HG03521 (cell line): Measurements from ENCODE around the gene BBS1.
A peak's percentile ranks its signal among the peaks of the same experiment; 100 is the strongest.

ENCODE experiments used
- ATAC-seq: cut with Tn5 transposase; IDR thresholded peaks from one replicate; pipeline ENCODE4 v1.9.1; 2021; ENCODE audit warnings: mild to moderate bottlenecking, moderate library complexity; ENCODE audit not compliant: unreplicated experiment

BBS1 gene

GRCh38 chr11:66548774-66549630 lies 38.6 kb downstream of the BBS1 start:
- ATAC-seq: no peak

GRCh38 chr11:66549696-66550095 lies 39.3 kb downstream of the BBS1 start:
- no peak for ATAC-seq

DNA sequence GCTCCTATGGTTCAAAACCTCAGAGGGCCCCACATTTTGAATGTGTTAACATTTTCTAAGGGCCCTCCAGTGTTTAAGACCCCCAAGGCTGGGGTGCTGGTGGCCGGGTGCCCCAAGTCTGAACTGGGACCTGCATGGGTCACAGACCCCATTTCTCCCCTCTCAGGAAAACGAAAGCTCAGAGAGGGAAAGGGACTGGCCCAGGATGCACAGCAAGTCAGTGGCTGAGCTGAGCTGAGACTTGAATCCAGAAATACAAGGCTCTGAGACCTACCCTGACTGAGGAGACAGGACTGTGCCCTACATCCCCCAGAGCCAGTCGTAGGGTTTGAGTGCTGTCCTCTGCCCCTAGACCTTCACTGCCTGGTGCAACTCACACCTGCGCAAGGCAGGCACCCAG lies 40.5 kb downstream of the BBS1 start:
- ATAC-seq: no peak

DNA sequence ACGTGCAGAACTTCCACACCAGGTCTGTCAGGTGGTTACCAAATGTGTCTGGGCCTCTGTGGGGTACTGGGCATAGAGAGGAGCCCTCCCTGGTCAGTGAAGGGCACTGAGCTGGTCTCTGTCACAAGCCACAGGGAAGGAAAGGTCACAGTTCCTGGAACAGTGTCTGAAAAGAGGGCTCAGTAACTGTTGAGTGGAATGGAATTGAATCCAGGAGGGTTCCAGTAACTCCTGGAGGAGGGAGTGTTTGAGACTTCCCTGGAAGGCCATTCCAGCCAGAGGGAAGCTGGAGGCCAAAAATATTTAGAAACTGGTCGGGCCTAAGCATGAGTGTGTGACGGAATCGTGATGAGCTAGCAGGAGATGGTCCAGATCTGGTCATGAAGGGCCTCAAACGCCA lies 44.2 kb downstream of the BBS1 start:
- ATAC-seq: no peak

DNA sequence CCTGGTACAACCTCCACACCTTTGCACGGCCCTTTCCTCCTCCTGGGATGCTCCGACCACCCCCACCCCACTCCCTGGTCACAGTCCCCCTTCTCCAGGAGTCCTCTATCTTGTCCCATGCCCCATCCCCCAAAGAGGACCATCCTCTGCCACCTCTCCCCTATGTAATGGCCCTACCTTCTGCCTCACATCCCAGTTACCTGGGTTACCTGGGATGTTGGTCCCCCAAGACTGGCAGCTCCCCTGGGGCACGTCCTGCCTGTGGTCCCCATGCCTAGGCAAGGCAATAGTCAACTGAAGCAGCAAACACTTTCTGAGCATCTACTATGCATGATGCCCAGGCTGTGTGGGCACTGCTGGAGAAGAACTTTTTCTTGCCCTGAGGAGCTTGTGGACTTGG lies 45.0 kb downstream of the BBS1 start:
- no peak for ATAC-seq

GRCh38 chr11:66556086-66556485 lies 45.7 kb downstream of the BBS1 start:
- ATAC-seq: no peak

DNA sequence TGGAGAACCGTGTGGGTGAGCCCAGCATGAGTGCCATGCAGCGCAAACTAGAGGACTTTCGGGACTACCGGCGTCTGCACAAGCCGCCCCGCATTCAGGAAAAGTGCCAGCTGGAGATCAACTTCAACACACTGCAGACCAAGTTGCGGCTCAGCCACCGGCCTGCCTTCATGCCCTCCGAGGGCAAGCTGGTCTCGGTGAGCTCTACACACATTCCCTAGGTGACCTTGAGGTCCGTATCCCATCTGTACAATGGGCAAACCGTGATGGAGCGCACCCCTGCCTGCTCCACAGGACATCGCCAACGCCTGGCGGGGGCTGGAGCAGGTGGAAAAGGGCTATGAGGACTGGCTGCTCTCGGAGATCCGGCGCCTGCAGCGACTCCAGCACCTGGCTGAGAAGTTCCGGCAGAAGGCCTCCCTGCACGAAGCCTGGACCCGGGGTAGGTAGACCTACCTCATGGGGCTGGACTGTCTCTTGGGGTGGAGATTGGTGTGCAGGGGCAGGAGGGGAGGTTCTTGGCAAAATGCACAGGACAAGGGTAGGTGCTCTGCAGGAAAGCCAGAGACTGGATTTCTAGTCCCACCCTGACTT lies 47.4 kb downstream of the BBS1 start:
- ATAC-seq: no peak

- ATAC-seq: no peak
Measured at GRCh38 chr11:66559142-66559865, 48.9 kb downstream of the BBS1 start.

- ATAC-seq: no peak
Measured at GRCh38 chr11:66559866-66560676, 49.6 kb downstream of the BBS1 start.

DNA sequence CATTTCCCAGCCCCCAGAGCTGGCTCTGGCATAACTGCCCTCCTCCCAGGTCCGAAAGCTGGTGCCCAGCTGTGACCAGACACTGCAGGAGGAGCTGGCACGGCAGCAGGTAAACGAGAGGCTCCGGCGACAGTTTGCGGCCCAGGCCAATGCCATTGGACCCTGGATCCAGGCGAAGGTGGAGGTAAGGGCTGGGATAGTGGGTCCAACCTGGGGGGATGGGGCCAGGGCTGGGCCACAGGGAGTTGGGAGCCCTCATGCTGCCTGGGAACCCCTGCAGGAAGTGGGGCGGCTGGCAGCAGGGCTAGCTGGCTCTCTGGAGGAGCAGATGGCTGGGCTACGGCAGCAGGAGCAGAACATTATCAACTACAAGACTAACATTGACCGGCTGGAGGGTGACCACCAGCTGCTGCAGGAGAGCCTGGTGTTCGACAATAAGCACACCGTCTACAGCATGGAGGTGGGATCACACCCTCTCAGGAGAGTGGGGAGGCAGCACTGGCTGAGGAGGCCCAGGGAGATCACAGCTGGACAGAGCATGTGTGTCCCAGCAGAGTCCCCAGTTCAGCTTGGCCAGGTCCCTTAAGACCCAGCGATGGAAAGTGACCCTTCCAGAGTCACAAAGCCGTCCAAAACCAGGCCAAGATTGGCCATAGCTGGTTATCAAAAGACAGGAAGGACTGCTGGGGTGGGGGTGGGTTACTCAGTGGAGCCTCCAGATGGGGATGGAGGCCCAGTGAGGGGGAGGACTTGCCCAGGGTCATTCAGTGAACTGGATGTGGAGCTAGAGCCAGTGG lies 50.9 kb downstream of the BBS1 start:
- no peak for ATAC-seq

DNA sequence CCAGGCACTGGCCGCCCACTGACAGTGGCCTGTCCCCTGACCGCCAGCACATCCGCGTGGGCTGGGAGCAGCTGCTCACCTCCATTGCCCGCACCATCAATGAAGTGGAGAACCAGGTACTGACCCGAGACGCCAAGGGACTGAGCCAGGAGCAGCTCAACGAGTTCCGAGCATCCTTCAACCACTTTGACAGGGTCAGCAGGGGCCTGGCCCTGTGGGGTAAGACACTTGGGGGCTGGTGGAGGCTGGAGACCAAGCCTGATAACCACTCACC lies 51.5 kb downstream of the BBS1 start:
- no peak for ATAC-seq

DNA sequence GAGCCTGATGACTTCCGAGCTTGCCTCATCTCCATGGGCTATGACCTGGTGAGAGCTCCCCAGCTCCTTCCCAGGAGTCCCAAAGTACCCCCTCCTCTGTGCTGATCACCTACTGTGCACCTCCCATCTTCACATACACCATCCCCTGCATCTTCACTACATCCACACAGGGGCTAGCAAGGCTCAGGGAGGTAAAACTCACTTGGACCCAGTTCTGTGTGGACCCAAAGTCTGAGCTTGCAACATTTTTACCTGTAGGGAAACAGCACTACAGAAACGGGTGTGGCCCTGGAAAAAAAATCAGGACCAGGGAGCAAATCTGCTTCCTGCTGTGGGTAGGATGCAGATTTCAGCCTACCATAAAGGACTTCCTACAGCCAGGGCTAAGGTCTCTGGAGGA lies 51.8 kb downstream of the BBS1 start:
- ATAC-seq: no peak

DNA sequence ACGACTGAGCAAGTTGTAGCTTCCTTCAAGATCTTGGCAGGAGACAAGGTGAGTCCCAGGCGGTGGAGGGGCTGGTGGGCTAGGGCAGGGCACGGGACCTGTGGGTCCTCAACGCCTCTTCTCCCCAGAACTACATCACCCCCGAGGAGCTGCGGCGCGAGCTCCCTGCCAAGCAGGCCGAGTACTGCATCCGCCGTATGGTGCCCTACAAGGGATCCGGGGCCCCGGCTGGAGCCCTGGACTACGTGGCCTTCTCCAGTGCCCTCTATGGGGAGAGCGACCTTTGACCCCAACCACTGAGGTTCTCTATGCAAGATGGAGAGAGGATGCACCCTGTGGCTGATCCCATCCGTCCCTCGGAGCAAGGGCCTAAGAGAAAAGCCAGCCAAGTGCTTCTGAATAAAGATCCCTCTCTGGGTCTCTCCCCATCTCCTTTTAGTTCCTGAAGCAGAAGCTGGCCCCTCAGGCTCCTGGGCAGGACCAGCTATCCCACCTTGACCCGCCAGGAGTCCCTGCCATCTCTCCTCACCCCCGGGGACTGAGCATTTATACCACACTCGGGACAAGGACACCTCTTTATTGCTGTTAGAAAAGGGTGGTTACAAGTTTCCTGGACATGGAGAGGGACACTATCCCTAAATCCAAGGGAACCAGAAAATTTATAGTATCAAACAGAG lies 52.6 kb downstream of the BBS1 start:
- no peak for ATAC-seq

DNA sequence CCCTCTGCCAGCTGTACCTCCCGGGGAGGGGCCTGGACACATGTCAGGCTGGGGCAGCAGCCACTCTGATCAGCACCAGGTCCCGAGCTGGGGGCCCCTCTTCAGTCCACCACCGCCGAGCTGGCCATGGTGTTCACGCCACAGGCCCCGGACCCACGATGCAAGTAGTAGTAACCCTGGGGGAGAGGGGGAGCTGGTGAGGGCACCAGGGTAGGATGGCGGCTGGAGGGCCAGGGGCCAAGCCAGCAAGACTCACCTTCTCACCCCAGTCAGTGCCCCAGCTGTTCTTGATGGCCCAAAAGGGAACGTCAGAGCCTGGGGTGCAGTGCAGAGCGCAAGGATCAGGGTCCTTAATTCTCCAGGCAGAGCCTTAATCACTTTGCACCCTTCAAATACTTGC lies 53.4 kb downstream of the BBS1 start:
- no peak for ATAC-seq

GRCh38 chr11:66564538-66564937 lies 54.1 kb downstream of the BBS1 start:
- no peak for ATAC-seq

DNA sequence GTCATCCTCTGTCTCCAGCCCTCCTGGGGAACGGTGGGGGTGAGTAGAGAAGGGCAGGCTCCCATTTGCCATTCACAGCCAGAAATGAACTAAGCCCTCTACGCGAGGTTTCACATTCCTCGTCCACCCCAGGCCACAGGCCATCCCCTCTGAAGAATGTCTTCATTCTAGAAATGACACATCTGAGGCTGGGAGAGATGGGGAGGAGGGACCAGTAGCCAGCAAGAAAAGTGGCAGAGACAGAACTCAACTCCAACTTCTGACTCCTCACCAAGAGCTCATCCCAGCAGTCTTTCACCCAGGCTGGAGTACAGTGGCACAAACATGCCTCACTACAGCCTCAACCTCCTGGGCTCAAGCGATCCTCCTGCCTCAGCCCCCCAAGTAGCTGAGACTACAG lies 54.5 kb downstream of the BBS1 start:
- no peak for ATAC-seq

DNA sequence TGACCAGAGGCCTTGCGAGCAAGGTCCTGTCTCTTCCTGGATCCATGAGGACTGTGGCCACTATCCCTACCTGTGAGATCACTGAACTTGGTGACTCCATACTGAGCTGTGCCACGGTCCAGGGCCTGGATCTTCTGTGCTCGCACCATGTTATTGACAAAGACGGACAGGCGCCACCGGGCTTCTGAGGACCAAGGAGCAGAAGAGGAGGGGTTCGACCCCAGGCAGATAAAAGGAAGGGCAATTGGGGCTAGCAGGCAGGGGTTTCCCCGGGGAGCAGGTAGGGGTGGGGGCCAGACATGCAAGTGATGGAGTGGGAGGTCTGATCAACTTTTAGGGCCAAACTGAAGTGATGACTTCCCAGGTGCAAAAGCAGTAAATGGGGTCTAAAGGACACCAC lies 55.8 kb downstream of the BBS1 start:
- ATAC-seq: no peak

- ATAC-seq: no peak
Measured at GRCh38 chr11:66567787-66568123, 57.3 kb downstream of the BBS1 start.

DNA sequence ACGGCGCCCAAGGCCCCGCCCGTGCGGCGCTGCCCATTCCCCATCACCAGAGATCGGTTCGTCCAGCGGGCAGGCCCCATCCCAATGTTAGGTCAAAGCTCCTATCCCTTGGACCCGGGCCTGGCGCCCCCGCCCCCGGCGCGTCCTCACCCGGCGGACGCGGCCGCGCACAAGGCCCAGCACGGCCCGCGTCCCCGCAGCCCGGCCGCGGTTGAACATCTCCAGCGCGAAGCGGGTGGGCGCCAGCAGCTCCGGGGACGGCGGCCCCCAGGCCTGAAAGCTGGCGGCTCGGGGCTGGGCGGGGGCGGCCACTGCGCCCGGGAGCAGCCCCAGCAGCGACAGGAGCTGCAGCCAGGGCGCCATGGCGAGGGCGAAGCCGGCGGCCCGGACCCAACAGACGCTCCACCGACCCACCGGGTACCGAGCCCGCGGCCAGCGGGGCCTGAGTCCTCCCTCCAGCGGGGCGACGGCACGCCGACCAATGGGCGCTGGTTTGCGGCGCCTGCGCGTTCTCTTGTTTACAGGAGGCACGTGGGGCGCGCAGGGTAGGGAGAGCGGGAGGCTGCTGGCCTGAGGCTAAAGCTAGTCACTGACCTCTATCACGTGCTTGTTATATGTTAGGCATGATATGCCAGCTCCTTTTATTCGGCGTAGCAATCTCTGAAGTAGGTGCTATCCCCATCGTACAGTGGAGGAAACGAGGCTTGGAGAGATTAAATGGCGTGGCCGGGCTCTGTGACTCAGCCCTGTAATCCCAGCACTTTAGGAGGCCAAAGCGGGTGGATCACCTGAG lies 57.9 kb downstream of the BBS1 start, which contains the start of gene CTSF:
Gene CTSF (minus strand): TSS at position 483 of the 793 bp plus-strand sequence. CDS start 120 bp downstream, at position 363.
- peak; percentile 65 for ATAC-seq
